HG02571 (cell line): ENCODE measurements around the gene PRR14L.
"Not testable (repeated sequence)": the region's sequence is repeated elsewhere in the genome, so short reads cannot be mapped to it uniquely, and the experiment has no call there.

ENCODE experiments used
- ATAC-seq: cut with Tn5 transposase; IDR thresholded peaks from one replicate; pipeline ENCODE4 v1.9.1; 2021; ENCODE audit warnings: mild to moderate bottlenecking, moderate library complexity; ENCODE audit not compliant: unreplicated experiment

The PRR14L gene

GRCh38 chr22:31742115-31742514, 7.8 kb downstream of the PRR14L start:
- no peak for ATAC-seq

DNA sequence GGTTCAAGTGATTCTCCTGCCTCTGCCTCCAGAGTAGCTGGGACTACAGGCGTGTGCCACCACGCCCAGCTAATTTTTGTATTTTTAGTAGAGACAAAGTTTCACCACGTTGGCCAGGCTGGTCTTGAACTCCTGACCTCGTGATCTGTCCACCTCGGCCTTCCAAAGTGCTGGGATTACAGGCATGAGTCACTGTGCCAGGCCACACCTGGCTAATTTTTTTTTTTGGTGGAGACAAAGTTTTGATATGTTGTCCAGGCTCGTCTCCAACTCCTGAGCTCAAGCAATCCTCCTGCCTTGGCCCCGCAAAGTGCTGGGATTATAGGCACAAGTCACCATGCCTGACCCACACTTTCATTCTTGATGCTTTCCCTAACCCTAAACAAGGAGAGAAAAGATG, 9.6 kb downstream of the PRR14L start:
- ATAC-seq: not testable (repeated sequence)

DNA sequence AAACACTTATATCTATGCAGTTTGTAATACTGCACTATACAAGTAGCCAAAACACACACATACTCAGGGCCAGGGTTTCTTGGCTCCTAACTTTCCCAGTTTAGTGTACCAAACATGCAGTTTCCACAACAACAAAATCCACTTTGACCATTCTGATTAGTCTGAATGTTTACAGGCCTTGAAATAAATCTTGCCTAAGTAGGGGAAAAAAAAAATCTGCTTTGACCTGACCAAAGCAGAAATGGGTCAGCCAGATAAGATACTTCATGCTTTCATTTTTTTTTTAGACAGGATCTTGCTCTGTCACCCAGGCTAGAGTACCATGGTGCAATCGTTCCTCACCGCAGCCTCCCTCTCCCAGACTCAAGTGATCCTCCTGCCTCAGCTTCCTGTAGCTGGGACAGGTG, 10.1 kb downstream of the PRR14L start:
- ATAC-seq: no peak

- ATAC-seq: no peak
Observed at GRCh38 chr22:31738566-31738965, 11.4 kb downstream of the PRR14L start.

DNA sequence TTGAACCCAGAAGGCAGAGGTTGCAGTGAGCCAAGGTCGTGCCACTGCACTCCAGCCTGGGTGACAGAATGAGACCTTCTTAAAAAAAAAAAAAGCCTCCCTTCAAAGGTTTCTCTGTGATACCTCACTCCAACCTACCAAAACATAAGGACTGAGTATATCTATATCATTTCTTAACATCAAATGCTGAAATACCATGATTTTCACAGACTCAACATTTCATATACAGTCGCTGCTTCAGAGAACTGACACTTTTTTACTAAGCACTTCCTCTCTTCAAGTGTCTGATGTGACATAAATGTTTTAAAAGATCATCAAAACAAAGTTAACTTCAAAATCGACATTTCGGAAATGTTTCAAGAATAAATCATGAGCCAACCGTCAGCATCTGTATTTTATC, 12.0 kb downstream of the PRR14L start:
- no peak for ATAC-seq

DNA sequence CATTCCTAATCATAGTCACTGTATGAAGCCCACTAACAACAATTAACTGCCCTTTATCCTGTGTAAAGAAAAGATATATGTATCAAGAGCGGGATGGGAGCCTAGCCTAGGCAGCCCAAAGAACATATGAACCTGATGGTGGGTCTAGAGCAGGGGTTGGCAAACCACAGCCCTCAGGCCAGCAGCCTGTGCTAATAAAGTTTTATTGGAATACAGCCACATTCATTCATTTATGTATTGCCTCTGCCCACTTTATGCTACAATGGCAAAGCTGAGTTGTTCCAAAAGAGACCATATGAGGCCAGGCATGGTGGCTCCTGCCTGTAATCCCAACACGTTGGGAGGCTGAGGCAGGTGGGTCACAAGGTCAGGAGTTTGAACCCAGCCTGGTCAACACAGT, 13.5 kb downstream of the PRR14L start:
- ATAC-seq: no peak

- ATAC-seq: no peak
Observed at GRCh38 chr22:31734512-31734911, 15.4 kb downstream of the PRR14L start.

DNA sequence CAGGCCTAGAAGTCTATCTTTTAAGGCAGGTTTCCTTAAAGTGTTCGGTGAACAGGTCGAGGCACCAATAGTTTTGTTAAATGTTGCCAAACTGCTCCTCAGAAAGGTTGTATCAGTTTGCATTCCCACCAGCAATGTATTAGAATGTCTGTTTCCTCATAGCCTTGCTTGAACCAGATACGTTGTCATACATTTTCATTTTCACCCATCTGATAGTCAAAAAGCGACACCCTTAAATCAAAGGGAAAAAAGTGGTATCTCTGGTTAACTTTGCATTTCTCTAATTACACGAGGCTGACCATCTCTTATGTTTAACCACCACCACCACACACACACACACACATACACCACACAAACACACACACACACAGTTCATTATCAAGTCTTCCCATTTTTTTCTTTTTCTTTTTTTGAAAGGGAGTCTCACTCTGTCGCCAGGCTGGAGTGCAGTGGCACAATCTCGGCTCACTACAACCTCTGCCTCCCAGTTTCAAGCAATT, 16.3 kb downstream of the PRR14L start:
- no peak for ATAC-seq

GRCh38 chr22:31732089-31732829, 17.7 kb downstream of the PRR14L start:
- ATAC-seq: no peak

- no peak for ATAC-seq
Observed at GRCh38 chr22:31730344-31730711, 19.6 kb downstream of the PRR14L start.

DNA sequence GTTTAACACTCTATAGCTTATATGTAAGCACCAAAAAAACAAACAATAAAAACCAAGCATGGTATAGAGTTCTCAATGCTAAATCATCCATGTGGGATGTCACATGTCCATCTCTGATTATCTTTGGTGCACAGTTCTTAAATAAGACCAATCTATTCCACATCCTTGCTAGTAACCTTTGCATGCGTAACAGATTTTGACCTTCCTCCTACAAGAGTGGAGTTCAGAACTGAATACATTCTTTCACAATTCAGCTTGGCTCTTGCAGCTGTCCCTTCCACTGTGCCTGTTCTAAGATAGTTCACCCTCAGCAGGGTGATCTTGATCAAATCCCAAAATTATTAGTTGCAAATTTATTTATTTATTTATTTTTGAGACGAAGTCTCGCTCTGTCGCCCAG, 21.1 kb downstream of the PRR14L start:
- ATAC-seq: no peak

DNA sequence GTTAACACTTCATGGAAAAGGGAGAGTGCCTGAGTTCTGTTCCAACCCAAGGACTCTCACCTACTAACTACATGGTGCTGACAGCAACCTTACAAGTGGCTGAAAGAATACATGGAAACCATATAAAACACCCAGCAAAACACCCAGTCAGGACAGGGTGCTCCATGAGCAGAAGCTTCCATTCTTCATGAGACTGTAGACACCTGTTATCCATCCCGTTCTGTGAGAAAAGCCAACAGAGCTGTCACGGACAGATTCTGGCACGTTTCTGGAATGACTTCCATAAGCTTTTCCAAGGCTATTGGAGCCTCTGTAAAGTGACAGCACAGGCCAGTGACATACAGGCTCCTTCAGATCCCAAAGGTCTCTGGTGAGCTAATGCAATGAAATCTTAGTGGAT, 23.2 kb downstream of the PRR14L start:
- ATAC-seq: no peak

- no peak for ATAC-seq
Observed at GRCh38 chr22:31723723-31724122, 26.2 kb downstream of the PRR14L start.

DNA sequence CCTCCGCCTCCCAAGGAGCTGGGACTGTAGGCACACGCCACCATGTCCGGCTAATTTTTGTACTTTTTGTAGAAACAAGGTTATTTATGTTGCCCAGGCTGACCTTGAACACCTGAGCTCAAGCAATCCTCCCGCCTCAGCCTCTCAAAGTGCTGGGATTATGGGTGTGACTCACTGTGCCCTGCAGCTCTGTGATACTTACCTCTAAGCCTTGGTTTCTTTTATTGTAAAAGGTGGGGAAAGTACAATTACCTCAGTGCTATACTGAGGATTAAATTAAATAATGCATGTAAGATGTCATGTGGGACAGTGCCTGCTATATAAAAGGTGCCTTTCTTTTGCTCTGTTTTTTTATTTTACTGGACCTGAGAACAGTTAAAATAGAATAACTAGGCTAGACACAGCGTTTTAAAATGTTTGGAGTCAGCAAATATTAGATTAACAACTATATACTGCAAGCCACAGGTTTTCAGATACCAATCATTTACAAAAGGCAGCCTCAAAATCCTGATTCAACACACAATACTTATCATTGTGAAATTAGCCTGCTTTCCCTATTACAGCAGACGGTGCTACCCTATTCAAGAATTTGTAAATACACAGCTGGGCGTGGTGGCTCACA, 30.0 kb downstream of the PRR14L start:
- ATAC-seq: no peak

GRCh38 chr22:31715147-31715778, 34.7 kb downstream of the PRR14L start:
- ATAC-seq: no peak

- not testable (repeated sequence) for ATAC-seq
Observed at GRCh38 chr22:31711226-31711625, 38.7 kb downstream of the PRR14L start.

GRCh38 chr22:31707519-31707918, 42.4 kb downstream of the PRR14L start:
- no peak for ATAC-seq

- ATAC-seq: no peak
Observed at GRCh38 chr22:31695423-31695822, 54.5 kb downstream of the PRR14L start.

GRCh38 chr22:31694046-31694445, 55.9 kb downstream of the PRR14L start:
- ATAC-seq: not testable (repeated sequence)

GRCh38 chr22:31692186-31692886, 57.6 kb downstream of the PRR14L start:
- ATAC-seq: no peak

DNA sequence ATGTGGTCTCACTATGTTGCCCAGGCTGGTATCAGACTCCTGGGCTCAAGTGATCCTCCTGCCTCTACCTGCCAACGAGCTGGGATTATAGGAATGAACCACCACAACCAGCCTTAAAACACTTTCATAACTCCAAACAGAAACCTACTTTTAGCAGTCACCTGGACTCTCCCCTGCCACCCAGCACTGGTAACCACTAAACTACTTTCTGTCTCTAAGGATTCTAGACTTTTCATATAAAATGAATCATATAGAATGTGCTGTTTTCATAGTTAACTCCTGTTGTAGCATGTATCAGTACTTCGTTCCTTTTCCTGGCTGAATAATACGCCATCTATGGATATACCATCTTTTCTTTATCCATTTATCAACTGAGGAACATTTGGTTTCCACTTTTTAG, 58.5 kb downstream of the PRR14L start:
- ATAC-seq: no peak
